GM10847 (cell line): Measurements from ENCODE around the gene SLC45A1.

Experiments used
- POLR2A ChIP-seq: IDR thresholded peaks from 2 replicates; pipeline ENCODE4 v1.6.1; 2011; ENCODE audit not compliant: insufficient read length; ENCODE audit errors: extremely low read depth

SLC45A1 gene

GRCh38 chr1:8317647-8318381 is at the start of gene SLC45A1:
TSS of gene SLC45A1 (plus strand) at chr1:8318114. CDS start at chr1:8324330, 6,216 bp downstream.
- no peak for TF ChIP-seq POLR2A

- TF ChIP-seq POLR2A, result no peak
Observed at GRCh38 chr1:8273036-8273435, 44.9 kb upstream of the SLC45A1 start.

GRCh38 chr1:8274352-8274751 is 43.6 kb upstream of the SLC45A1 start:
- no peak for TF ChIP-seq POLR2A

GRCh38 chr1:8276173-8276914 is 41.6 kb upstream of the SLC45A1 start:
- TF ChIP-seq POLR2A, result no peak

GRCh38 chr1:8276932-8277331 is 41.0 kb upstream of the SLC45A1 start:
- no peak for TF ChIP-seq POLR2A

- no peak for TF ChIP-seq POLR2A
Observed at GRCh38 chr1:8281843-8282509, 35.9 kb upstream of the SLC45A1 start.

GRCh38 chr1:8283058-8283884 is 34.6 kb upstream of the SLC45A1 start:
- TF ChIP-seq POLR2A, result no peak

- TF ChIP-seq POLR2A, result no peak
Observed at GRCh38 chr1:8284127-8284526, 33.8 kb upstream of the SLC45A1 start.

- no peak for TF ChIP-seq POLR2A
Observed at GRCh38 chr1:8285103-8285502, 32.8 kb upstream of the SLC45A1 start.

- TF ChIP-seq POLR2A, result no peak
Observed at GRCh38 chr1:8285965-8286364, 31.9 kb upstream of the SLC45A1 start.

- TF ChIP-seq POLR2A, result no peak
Observed at GRCh38 chr1:8293118-8293517, 24.8 kb upstream of the SLC45A1 start.

- no peak for TF ChIP-seq POLR2A
Observed at GRCh38 chr1:8293641-8294169, 24.2 kb upstream of the SLC45A1 start.

- TF ChIP-seq POLR2A, result no peak
Observed at GRCh38 chr1:8294170-8294697, 23.7 kb upstream of the SLC45A1 start.

GRCh38 chr1:8297245-8297644 is 20.7 kb upstream of the SLC45A1 start:
- TF ChIP-seq POLR2A, result no peak

GRCh38 chr1:8299963-8300362 is 18.0 kb upstream of the SLC45A1 start:
- TF ChIP-seq POLR2A, result no peak
